Upper lobe of right lung (tissue), 1 donor: ENCODE data around the gene KPNA3. TPM values are rescaled to one million over a fixed set of nuclear protein-coding genes. Genes with fewer than 3 reads are reported as not detected.

Experiments used
- ATAC-seq: fragments of 200-7000 bp; cut with Tn5 transposase; one replicate; pipeline ENCODE4 v1.9.1; 2020; ENCODE audit warnings: mild to moderate bottlenecking, moderate library complexity
- DNase-seq: peaks from one replicate; pipeline ENCODE4 v3.0.0-alpha.2; 2020
- H3K27ac ChIP-seq: fragments of 200-600 bp; one replicate; pipeline ENCODE4 v1.8.0; 2022
- H3K27me3 ChIP-seq: fragments of 200-600 bp; one replicate; pipeline ENCODE4 v1.8.0; 2022; ENCODE audit warnings: mild to moderate bottlenecking
- H3K36me3 ChIP-seq: fragments of 200-600 bp; one replicate; pipeline ENCODE4 v1.8.0; 2022
- H3K4me1 ChIP-seq: fragments of 200-600 bp; one replicate; pipeline ENCODE4 v1.8.0; 2022
- H3K4me3 ChIP-seq: fragments of 200-600 bp; one replicate; pipeline ENCODE4 v1.8.0; 2022; ENCODE audit warnings: mild to moderate bottlenecking
- H3K9me3 ChIP-seq: fragments of 200-600 bp; one replicate; pipeline ENCODE4 v1.8.0; 2022
- CTCF ChIP-seq: fragments of 200-600 bp; IDR thresholded peaks from one replicate; pipeline ENCODE4 v1.8.0; 2022; ENCODE audit warnings: antibody characterized with exemption
- intact Hi-C: fragments of 100-400 bp; cut with DNase I; formaldehyde crosslinking; loops from one replicate; pipeline ENCODE4 v1.11.0; 2022
- total RNA-seq: library from RNA; stranded (reverse); fragmentation: NEBNext Ultra II Directional; extraction: Animal tissue kit (Norgen Biotek cat#: 25700); gene quantifications from one replicate; pipeline ENCODE4 v1.2.1, GENCODE V29; 2021
- donor health status: DM: no; HTN: yes; CAD: no; lungs with severe emphysema.

KPNA3 gene
- total RNA-seq, 1 donor from 2014 or later, result 35.7 TPM

DNA sequence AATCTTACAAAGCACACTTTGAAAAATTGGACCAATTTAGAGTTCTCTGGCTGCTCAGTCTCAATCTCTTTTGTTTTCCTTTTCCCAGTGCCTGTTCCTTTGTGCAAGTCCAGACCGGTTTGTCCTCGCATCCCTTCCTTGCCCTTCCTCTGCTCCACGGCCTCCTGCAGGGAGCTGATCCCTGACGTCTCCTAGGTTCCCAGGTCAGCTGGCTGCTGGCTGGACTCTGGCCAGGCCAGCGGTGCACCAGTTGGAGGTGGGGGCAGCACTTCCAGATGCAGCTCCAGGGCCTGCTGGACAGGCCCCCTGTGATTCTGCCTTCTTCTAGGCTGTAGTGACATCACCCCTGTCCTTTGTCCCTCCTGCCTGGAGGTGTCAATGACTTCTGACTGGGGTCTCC is 44.0 kb upstream of the KPNA3 start:
- Histone ChIP-seq H3K27me3 (no peaks in the 10 kb centered on the region), H3K4me3 (no peak overlapping the region), H3K9me3 (no peaks in the 10 kb centered on the region), H3K36me3 (no peaks in the 10 kb centered on the region), H3K4me1 (no peaks in the 10 kb centered on the region), H3K27ac (no peak overlapping the region)
- intact Hi-C loops, result no loop called here
- ATAC-seq (no peak), DNase-seq (no peak)
- TF ChIP-seq CTCF, result no peak

- ATAC-seq, result no peak
Observed at GRCh38 chr13:49833402-49833801, 40.9 kb upstream of the KPNA3 start.

GRCh38 chr13:49831455-49831854 is 39.0 kb upstream of the KPNA3 start:
- ATAC-seq (no peak), DNase-seq (no peak)
- Histone ChIP-seq H3K9me3 (no peaks in the 10 kb centered on the region), H3K27ac (no peak overlapping the region), H3K36me3 (no peaks in the 10 kb centered on the region), H3K27me3 (no peaks in the 10 kb centered on the region), H3K4me3 (no peak overlapping the region), H3K4me1 (no peaks in the 10 kb centered on the region)
- TF ChIP-seq CTCF, result no peak
- intact Hi-C loops, result no loop called here

More at GRCh38 chr13:49833402-49833801, 40.9 kb upstream of the KPNA3 start:
- H3K36me3 ChIP-seq, result no peaks in the 10 kb centered on the region
- no peak for DNase-seq
- no peaks in the 10 kb centered on the region for H3K4me1 ChIP-seq
- intact Hi-C loops, result no loop called here
- TF ChIP-seq CTCF, result no peak
- H3K27me3 ChIP-seq, result no peaks in the 10 kb centered on the region
- H3K4me3 ChIP-seq, result no peak overlapping the region
- no peak overlapping the region for H3K27ac ChIP-seq
- H3K9me3 ChIP-seq, result no peaks in the 10 kb centered on the region

DNA sequence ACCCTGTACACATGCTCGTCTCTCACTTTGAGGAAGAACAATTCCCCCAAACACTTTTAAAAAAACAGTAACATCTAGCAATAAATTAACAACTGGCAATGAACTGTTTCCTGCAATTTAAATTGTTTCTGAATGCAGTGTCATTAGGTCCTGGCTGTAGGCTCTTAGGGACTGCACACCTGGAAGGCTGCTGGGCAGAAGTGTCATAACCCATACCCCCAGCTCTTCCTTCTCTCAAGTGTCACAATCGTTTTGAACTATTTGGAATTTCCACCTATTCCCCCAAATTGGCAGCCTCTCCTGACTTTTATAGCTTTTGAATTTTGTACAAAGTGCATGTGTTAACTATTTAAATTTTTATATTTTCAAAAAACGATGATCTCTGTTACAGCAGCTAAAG is 38.2 kb upstream of the KPNA3 start:
- intact Hi-C loops, result no loop called here
- no peak for TF ChIP-seq CTCF
- no peaks in the 10 kb centered on the region for H3K27me3 ChIP-seq
- no peaks in the 10 kb centered on the region for H3K4me1 ChIP-seq
- H3K4me3 ChIP-seq, result no peak overlapping the region
- ATAC-seq, result no peak
- no peaks in the 10 kb centered on the region for H3K9me3 ChIP-seq
- H3K27ac ChIP-seq, result no peak overlapping the region
- DNase-seq, result no peak
- H3K36me3 ChIP-seq, result no peaks in the 10 kb centered on the region

DNA sequence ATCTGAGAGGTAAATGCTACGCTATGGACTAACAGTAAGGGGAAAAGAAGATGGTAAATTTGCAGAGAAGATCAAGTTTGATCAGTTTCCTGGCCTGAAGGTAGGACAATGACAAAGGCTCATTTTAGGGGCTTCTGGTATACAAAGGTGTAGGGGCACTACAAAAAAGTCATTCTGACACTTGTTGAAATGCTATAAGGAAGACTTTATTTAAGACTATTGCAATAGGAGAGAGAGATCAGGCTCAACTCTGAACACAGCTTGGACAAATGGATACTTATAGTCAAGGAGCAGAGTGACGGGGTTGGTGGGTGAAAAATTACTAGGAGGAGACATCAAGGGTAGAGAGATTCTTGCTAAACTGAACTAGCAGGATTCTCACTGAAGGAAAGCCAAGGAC is 37.2 kb upstream of the KPNA3 start:
- intact Hi-C loops, result no loop called here
- no peaks in the 10 kb centered on the region for H3K9me3 ChIP-seq
- H3K27ac ChIP-seq, result no peak overlapping the region
- H3K27me3 ChIP-seq, result no peaks in the 10 kb centered on the region
- no peak overlapping the region for H3K4me3 ChIP-seq
- no peak for TF ChIP-seq CTCF
- no peak for DNase-seq
- H3K4me1 ChIP-seq, result no peaks in the 10 kb centered on the region
- no peaks in the 10 kb centered on the region for H3K36me3 ChIP-seq
- ATAC-seq, result no peak

DNA sequence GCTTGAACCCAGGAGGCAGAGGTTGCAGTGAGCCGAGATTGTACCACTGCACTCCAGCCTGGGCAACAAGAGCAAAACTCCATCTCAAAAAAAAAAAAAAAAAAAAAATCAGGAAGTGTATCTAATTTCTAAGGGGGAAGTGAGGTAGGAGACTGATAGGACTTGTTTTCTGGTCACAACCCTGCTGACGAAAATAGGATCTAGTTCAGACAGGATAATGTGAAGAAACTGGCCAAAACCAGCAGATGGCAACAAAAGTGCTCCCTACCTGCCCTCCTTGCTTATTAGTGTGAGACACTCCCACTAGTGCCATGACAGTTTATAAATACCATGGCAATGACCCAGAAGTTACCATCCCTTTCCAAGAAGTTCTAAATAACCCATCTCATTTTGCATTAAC is 36.0 kb upstream of the KPNA3 start:
- ATAC-seq (peak; percentile 63), DNase-seq (no peak)
- H3K27me3 ChIP-seq, result no peaks in the 10 kb centered on the region
- no peaks in the 10 kb centered on the region for H3K4me1 ChIP-seq
- no peak for TF ChIP-seq CTCF
- intact Hi-C loops, result no loop called here
- no peaks in the 10 kb centered on the region for H3K9me3 ChIP-seq
- no peak overlapping the region for H3K27ac ChIP-seq
- H3K36me3 ChIP-seq, result no peaks in the 10 kb centered on the region
- no peak overlapping the region for H3K4me3 ChIP-seq
